Activated effector memory CD4-positive, alpha-beta T cell treated with Interleukin-2 at 50 U/mL for 16 hours (primary cell): ENCODE measurements around the gene MAPKAPK2.
A peak's percentile ranks its signal among the peaks of the same experiment; 100 is the strongest.

Experiments
- DNase-seq: peaks from one replicate; pipeline ENCODE4 v3.0.0-alpha.2; 2020

The MAPKAPK2 gene

GRCh38 chr1:206685334-206685768 is 646 bp downstream of the MAPKAPK2 start:
- DNase-seq, result no peak

- peak; percentile 38 for DNase-seq
These were observed 1.2 kb downstream of the MAPKAPK2 start for GRCh38 chr1:206685769-206686477.

GRCh38 chr1:206686478-206687249 is 2.0 kb downstream of the MAPKAPK2 start:
- peak; percentile 8 for DNase-seq

- DNase-seq, result no peak
These were observed 2.7 kb downstream of the MAPKAPK2 start for GRCh38 chr1:206687251-206687914.

GRCh38 chr1:206687915-206688442 is 3.3 kb downstream of the MAPKAPK2 start:
- no peak for DNase-seq

GRCh38 chr1:206690516-206690915 is 5.8 kb downstream of the MAPKAPK2 start:
- no peak for DNase-seq

- DNase-seq, result no peak
These were observed 6.9 kb downstream of the MAPKAPK2 start for GRCh38 chr1:206691604-206692003.

- no peak for DNase-seq
These were observed 8.3 kb downstream of the MAPKAPK2 start for GRCh38 chr1:206693029-206693428.

GRCh38 chr1:206693592-206693991 is 8.9 kb downstream of the MAPKAPK2 start:
- DNase-seq, result no peak

GRCh38 chr1:206694171-206695124 is 9.7 kb downstream of the MAPKAPK2 start:
- DNase-seq, result no peak

GRCh38 chr1:206695733-206696132 is 11.0 kb downstream of the MAPKAPK2 start:
- no peak for DNase-seq

GRCh38 chr1:206696812-206697585 is 12.3 kb downstream of the MAPKAPK2 start:
- no peak for DNase-seq

GRCh38 chr1:206698011-206698410 is 13.3 kb downstream of the MAPKAPK2 start:
- no peak for DNase-seq

- no peak for DNase-seq
These were observed 14.4 kb downstream of the MAPKAPK2 start for GRCh38 chr1:206699000-206699586.

- no peak for DNase-seq
These were observed 14.9 kb downstream of the MAPKAPK2 start for GRCh38 chr1:206699626-206700025.

GRCh38 chr1:206700445-206701036 is 15.8 kb downstream of the MAPKAPK2 start:
- no peak for DNase-seq

GRCh38 chr1:206702260-206702659 is 17.6 kb downstream of the MAPKAPK2 start:
- DNase-seq, result no peak

GRCh38 chr1:206702803-206703202 is 18.1 kb downstream of the MAPKAPK2 start:
- DNase-seq, result no peak

GRCh38 chr1:206703661-206704060 is 19.0 kb downstream of the MAPKAPK2 start:
- DNase-seq, result peak; percentile 25

- DNase-seq, result no peak
These were observed 19.5 kb downstream of the MAPKAPK2 start for GRCh38 chr1:206704226-206704625.

- no peak for DNase-seq
These were observed 20.5 kb downstream of the MAPKAPK2 start for GRCh38 chr1:206705191-206705590.
